T1000 (cell line): ENCODE measurements around the gene TSSK3.

Experiments
- DNase-seq: peaks from one replicate; lab custom pipeline; 2025; ENCODE audit warnings: mixed read lengths; lab: John Stamatoyannopoulos, UW

TSSK3 gene, protein sequence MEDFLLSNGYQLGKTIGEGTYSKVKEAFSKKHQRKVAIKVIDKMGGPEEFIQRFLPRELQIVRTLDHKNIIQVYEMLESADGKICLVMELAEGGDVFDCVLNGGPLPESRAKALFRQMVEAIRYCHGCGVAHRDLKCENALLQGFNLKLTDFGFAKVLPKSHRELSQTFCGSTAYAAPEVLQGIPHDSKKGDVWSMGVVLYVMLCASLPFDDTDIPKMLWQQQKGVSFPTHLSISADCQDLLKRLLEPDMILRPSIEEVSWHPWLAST

DNA sequence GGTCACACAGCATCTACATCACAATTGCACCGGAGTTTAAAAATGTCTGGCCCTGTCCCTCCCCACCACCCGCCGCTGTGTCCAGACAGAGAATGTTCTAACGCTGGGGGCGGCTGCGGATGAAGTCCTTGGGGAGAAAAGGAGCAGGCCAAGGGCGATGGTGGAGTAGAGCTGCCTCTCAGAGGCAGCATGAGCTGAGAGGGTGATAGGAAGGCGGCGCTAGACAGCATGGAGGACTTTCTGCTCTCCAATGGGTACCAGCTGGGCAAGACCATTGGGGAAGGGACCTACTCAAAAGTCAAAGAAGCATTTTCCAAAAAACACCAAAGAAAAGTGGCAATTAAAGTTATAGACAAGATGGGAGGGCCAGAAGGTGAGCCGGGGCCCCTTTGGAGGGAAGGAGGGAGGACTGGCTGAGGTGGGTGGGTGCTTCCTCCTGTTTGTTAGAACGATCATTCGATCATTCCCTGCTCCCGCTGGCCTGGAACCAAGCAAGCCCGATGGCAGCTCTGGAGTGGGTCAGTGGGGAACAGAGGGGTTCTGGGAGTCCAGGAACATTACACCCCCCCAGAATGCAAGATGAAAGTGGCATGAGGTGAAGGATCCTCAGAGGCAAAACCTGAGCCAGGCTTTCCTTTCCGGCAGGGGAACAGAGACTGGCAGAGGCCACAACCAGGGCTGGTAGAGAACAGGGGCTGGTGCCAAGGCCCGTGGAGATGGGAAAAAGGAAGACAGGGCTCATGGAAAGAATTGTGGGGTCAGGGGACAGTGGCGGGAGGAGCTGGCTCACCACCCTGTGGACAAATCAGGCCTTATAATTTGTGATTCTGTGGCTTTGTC is at the start of gene TSSK3, which contains the start of gene FAM229A:
TSS of gene TSSK3 (plus strand) at position 66 of the 840 bp plus-strand sequence. CDS start at position 229, 163 bp downstream.
TSS of gene FAM229A (minus strand) at position 12 of the 840 bp plus-strand sequence. CDS start 394 bp downstream, outside the sequence.
- no peak for DNase-seq

DNA sequence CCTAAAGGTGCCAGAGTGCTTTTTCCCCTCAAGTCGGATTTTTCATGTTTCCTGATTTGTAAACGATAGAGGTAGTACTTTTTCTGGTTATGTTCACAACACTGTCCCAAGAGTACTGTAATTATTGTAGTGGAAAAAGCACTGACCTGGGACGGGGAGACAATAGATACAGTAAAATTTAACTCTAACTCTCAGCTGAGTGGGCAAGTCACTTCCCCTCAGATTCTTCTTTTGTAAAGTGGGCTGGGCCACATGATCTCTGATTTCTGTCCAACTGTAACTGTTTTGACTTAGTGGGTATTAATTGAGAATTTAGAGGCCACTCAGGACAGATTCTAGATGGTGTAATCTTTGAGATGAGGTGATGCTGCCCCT is 45.4 kb upstream of the TSSK3 start:
- DNase-seq, result no peak

DNA sequence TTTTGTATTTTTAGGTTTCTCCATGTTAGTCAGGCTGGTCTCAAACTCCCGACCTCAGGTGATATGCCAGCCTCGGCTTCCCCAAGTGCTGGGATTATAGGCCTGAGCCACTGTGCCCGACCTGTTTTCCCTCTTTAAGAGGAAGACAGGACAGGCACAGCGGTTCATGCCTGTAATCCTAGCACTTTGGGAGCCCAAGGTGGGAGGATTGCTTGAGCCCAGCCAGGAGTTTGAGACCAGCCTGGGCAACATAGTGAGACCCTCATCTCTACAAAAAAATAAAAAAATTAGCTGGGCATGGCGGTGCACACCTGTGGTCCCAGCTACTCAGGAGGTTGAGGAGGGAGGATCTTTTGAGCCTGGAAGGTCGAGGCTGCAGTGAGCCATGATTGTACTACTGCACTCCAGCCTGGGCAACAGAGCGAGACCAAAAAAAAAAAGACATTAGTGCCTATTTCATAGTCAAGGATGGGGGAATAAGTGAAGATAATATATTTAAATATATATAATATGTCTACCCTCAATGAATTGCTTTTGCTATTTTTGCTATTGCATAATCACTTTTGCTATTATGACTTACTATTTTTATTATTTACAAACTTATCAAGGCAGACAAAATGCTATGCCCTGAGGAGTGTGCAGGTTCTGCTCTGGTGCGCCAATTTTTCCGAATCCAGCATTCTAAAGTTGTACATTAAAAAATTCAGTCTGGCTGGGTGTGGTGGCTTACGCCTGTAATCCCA is 44.0 kb upstream of the TSSK3 start:
- no peak for DNase-seq

DNA sequence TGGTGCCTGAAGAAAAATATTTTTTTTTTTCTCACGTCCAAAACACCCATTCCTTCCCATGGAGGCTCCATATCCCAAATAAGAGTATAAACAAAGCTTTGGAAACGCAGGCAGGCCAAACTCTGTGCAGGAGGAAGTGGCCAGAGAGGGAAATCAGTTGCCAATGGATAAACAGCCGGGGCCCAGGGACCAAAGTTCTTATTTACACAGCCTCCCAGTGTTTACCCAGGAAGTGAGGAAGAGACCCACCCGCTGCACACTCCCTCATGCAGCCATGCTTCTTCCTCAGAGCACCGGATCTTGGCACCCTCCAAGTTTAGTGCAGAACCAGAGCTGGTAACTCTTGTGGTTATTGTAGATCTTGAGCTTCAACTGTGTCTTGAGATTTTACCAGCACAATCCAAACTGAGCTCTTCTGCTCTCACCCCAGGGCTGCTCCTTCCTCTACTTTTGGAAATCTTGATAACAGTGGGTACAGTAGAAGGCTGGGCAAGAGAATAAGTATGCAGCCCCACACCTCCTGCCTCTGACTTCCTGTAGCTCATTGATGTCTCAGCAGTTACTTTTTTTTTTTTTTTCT is 40.5 kb upstream of the TSSK3 start:
- DNase-seq, result no peak

DNA sequence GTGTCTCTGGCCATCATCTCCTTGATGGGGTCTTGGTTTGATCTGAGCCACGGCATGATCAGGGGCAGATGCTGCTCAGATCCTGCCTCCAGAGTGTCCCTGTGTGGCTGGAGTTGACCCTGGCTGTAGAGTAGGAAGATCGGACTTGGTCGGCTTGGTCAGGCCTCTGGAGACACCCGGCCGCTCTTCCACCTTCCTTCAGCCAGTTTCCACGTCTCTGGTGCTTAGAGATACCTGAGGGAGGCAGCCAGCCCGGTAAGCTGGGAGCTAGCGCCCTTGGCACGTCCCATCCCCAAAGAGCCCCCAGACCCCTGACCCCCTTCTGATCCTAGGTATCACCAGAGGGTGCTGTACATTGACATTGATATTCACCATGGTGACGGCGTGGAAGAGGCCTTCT is 35.1 kb upstream of the TSSK3 start:
- DNase-seq, result no peak

DNA sequence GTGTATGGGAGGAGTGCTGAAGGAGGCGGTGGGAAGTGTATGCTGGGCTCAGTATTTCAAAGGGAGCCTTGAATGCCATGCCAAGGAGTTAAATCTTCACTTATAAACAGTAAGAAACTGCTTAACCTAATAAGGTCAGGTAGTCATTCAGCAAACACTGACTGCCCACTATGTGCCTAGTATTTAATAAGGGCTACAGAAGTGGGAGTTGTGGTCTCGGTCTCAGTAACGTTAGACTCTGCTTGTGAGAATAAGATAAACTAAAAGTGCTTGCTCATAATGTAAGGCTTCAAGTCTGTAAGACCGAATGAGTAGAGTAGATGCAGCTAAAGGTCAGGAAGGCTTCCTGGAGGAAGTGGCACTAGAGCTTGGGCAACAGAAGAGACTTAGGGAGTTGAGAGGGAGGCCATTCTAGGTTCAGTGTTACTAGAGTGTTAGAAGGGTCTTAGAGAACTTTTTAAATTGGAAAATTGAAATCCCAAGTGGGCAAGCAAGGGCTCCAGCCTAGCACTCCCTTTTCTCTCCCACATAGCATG is 32.3 kb upstream of the TSSK3 start:
- DNase-seq, result no peak

DNA sequence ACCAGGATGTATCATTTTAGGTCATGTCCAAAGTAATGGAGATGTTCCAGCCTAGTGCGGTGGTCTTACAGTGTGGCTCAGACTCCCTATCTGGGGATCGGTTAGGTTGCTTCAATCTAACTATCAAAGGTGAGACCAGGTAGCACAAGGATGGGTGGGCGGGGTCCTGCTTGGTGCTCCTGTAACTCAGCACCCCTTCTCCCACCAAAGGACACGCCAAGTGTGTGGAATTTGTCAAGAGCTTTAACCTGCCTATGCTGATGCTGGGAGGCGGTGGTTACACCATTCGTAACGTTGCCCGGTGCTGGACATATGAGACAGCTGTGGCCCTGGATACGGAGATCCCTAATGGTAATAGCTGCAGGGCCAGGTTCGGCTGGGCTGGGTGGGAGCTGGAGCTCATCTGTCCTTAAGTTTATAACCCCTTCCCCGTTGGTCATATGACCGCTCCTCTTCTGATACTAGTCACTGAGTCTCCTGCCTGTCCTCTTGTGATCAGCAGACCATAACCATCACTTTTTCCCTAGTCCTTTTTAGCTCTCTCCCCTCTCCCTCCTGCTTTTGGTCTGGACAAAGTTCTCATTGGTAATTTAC is 31.7 kb upstream of the TSSK3 start:
- DNase-seq, result no peak

DNA sequence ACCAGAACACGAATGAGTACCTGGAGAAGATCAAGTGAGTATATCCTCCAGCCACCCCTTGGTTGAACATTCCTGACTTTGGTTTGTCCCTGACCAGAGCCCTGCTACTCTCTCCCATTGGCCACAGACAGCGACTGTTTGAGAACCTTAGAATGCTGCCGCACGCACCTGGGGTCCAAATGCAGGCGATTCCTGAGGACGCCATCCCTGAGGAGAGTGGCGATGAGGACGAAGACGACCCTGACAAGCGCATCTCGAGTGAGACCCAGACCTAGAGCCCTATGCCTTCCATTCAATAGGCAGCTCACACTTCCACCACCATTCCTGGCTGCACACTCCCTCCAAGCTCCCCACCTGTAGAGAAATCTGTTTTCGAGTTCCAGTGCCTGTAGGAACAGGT is 30.8 kb upstream of the TSSK3 start:
- no peak for DNase-seq

DNA sequence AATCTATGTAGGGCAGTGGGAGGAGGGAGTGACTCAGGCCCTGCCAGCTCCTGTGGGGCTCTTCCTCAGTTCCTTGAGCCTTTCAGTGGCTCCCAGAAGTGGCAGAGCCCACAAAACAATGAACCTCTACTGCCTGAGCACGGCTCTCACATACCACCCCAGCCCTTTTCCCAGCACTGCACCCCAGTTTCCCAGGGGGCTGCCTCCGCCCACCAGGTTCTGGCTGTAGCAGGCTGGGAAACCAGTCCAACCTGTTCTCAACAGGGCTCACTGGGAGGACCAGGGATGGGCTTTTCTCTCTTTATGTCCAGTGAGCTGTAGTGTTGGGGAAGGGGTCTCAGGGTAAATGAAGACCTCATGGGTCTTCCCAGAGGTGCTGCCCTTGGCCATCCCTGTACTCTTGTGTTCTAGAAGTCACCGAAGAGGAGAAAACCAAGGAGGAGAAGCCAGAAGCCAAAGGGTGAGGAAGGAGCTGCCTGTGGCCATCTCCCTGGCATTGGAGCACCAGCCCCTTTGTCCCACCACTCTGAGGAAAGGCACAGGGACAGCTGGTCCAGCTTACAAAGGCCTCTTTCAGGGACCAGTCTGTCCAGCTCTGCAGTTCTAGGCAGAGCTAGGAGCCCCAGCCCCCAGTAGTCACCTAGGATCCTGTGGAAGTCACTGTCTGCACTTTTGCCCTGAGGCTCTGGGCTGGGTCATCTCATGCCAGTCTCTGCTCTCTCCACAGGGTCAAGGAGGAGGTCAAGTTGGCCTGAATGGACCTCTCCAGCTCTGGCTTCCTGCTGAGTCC is 29.9 kb upstream of the TSSK3 start:
- no peak for DNase-seq

DNA sequence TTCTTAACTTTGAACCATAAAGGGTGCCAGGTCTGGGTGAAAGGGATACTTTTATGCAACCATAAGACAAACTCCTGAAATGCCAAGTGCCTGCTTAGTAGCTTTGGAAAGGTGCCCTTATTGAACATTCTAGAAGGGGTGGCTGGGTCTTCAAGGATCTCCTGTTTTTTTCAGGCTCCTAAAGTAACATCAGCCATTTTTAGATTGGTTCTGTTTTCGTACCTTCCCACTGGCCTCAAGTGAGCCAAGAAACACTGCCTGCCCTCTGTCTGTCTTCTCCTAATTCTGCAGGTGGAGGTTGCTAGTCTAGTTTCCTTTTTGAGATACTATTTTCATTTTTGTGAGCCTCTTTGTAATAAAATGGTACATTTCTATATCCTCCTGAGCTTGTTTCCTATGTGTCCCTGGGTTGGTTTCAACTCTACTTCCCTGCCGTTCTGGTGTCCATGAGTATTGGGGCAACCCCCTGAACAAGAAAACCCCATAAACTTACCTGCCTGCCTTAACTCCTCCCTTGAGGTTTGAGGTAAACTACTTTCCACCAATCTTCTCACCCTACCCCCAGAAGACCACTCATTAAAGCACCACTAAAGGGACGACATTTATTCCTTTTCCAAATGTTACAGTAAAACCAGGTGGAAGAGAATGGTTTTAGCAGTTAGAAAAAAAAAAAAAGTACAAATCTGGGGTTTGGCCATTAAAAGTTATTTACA is 28.9 kb upstream of the TSSK3 start:
- DNase-seq, result no peak

DNA sequence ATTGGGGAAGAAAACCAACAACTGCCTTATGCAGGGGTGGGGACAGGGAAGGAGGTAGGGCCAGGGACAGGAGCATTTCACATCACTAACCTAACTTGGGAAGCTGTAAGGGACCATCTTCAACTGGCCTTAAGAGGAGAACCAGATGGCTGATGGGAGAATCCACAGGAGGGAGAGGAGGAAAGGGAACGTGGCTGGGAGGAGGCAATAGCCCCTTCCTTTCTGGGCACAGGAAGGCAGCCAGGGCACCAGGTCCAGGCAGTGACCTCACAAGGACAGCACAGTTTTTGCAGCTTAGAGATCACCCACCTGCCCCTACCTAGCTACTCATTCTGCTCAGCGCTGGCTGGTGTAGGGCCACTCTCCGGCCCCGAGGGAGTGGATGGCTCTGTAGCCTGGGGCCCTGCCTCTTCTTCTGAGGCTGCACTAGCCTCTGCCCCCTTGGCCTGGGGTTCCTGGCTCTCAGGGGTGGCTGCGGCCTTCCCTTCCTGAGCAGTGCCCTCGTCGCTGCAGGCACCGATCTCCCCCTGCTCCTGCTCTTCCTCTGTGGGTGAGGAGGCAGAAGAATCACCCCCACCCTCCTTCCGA is 28.0 kb upstream of the TSSK3 start:
- DNase-seq, result no peak

DNA sequence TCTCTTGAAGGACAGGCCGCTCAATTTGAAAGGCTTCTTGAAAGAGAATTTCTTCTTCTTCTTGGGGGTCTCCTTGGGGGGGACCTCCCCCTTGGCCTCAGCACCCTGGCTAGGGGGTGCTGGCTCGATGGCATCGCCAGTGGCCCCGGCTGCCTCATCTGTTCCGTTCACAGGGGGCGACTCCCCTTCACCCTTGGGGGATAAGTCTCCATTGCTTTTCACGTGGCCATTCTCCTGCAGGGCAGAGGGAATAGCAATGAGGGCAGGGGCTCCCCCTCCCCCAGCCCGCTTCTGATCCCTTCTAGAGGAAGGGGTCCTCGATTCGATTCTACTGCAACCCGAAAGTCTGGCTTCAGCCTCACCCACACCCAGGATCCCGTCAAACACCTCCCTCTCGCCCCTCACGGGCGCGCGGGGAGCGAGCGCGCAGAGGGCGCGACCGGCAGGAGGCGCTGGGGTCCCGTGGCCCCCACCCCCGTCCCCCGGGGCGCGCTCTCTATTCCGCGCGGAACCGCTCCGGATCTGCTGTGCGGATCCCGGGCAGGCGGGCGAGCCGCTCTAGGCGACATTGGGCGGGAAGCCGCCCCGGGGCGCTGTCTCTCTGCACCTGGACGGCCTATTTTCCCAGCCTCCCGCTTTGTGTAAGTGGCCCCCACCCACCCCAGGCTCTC is 27.3 kb upstream of the TSSK3 start:
- DNase-seq, result no peak

DNA sequence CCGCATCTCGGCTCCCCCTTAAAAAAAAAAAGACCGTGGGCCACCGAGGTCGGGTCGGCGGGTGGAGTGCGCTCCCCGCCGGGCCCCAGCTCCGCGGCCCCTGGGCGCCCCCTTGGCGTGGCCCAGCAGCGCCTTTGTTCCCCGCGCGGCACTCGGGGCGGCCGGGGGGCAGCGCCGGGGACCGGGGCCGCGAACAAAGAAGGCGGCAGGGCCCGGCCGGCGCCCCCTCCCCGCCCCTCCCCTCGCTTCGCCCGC is 26.9 kb upstream of the TSSK3 start:
- DNase-seq, result no peak

DNA sequence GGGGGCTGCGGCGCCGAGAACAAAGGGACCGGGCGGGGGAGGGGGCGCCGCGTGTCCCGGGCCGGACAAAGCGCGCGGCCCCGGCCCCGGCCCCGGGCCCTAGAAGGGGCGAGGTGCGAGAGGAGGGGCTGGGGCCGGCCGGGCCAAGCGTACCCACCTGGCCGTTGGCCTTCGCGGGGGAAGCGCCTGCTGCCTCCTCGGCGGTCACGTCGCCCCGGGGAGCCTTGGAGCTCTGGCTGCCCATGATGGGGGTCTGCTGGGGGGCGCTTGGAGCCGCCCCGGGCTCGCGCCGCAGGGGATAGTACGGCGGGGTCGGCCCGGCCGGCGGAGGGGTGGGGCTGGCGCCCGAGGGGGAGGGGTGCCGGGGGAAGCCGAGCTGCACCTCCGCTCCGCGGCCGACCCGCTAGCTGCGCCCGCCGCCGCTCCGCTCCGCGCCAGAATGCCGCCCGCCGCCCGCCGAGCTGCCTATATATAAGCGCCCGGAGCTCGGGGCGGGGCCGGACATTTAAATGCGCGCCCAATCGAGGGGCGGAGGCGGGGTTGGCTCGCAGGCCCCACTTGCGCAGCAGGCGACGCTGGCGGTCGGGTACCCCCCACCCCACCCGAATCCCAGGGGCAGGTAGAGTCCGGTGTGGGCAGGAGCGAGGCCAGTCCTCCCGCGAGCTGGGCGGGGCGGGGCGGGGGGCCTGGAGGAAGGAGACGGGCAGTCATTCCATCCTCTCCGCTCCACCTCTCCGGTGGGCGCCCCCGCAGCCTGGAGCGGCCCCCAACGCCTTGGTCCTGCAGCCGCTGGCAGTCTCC is 26.3 kb upstream of the TSSK3 start, which contains the start of gene MARCKSL1:
TSS of gene MARCKSL1 (minus strand) at position 444 of the 801 bp plus-strand sequence. CDS start at position 244, 200 bp downstream.
- DNase-seq, result peak; percentile 71

DNA sequence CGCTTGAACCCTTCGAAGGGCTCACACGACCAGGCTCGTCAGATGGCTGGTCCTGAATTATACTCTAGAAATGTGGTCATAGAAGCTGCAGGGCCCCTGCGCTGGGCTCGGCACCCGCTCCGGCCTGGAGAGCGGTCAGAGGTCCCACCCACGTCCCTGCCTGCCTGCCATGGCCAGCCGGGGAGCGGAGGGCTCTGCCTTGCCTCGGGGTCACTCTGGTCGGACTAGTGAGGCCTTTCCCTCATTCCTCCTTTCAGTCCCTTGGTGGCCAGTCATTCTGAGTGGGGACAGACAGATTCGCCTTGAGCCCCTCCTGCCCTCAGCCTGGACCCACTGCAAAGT is 25.8 kb upstream of the TSSK3 start:
- no peak for DNase-seq

DNA sequence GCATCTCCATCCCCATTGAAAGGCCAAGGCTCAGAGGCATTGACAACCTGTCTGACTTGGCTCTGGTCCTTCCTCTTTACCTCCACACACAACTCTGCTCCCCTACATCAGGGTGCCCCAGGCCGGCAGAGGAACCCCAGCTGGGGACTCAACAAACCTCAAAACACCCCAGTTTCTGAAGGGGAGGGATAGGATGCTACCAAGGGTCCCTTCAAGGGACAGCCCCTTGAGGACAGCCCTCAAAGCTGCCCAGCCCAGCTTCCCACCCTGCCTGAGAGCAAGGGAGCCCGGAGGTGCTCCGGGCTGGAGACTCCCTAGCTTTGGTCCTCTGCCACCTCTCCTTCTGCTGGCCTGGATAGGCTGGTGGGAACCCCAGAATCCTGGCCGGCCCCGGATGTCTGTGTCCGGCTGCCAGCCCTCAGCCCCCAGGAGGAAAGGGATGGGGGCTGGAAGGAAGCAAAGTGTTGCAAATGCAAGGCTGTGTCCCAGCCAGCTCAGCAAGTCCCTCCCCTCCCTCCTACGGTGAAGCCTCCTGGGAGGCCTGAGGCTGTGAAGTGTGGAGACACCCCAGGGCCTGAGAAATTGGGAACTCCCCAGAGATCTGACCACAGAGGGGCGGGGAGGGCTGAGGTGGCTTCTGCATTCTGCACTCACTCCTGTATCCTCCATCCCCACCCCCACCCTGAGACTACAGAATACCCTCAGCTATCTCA is 25.2 kb upstream of the TSSK3 start:
- peak; percentile 45 for DNase-seq

DNA sequence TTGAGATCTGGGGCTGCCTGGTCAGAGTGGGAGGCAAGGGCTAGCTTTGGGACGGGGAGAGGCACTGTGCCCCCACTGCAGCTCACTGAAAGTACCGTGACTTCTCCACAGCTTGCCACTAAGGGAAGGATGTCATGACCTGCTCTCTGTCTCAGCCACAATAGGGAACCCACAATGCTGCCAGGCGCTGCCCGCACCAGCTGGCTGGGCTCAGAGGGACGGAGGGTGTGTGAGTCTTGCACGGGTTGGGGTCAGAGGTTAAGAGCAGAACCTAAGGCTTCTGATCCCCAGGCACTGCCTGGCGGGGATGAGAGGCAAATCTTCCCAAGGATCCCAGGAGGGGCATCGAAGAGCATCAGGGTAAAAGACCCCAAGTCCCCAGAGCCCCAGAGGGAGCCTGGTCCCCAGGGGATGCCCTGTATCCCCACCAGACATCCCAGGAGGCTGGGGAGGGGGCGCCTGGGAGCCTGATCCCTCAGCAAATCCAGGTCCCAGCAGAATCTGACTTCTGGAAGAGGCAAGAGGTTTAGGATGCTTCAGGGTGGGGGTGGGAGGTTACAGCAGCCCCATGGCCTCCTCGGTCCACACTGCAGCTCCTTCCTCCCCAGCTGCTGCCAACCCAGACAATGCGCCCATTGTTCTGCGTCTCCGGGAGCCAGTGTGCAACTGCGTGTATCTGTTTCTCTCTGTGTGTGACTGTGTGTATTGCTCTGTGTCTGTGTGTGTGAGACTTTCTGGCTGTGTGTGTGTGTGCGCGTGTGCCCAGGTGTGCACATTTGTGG is 24.3 kb upstream of the TSSK3 start:
- DNase-seq, result no peak
